C4-2B (cell line): ENCODE data around the gene FAM169A.
"Not testable (repeated sequence)": the region's sequence is repeated elsewhere in the genome, so short reads cannot be mapped to it uniquely, and the experiment has no call there.

Experiments used
- CTCF ChIP-seq: fragments of 450-650 bp; conservative IDR thresholded peaks from 2 replicates; pipeline ENCODE4 v1.5.1; 2017; ENCODE audit warnings: mild to moderate bottlenecking
- ZFX ChIP-seq: fragments of 450-650 bp; IDR thresholded peaks from 2 replicates; pipeline ENCODE4 v1.6.1; 2017

DNA sequence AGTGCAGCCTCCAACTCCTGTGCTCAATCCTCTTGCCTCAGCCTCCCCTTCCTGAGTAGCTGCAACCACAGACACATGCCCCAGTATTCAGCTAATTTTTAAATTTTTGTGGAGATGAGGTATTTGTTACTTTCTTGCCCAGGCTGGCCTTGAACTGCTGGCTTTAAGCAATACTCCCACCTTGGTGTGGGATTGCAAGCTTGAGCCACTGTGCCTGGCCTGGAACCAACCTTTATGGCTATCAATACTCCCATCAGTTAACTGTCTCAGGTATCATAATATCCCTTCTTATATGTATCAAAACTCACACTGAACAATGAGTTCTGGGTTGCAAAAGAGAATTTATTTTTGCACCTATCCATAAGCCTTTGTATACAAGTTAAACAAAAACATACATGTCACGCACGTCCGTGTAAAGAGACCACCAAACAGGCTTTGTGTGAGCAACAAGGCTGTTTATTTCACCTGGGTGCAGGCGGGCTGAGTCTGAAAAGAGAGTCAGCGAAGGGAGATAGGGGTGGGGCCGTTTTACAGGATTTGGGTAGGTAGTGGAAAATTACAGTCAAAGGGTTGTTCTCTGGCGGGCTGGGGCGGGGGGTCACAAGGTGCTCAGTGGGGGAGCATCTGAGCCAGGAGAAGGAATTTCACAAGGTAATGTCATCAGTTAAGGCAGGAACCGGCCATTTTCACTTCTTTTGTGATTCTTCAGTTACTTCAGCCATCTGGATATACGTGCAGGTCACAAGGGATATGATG is 16.4 kb upstream of the FAM169A start:
- not testable (repeated sequence) for TF ChIP-seq CTCF, ZFX
